NCI-H748 (cell line): ENCODE data around the gene ERMP1.
"Not testable (repeated sequence)": the region's sequence is repeated elsewhere in the genome, so short reads cannot be mapped to it uniquely, and the experiment has no call there.

Source experiments
- DNase-seq: peaks from one replicate; lab custom pipeline; 2025; ENCODE audit not compliant: unreplicated experiment; lab: John Stamatoyannopoulos, UW

The ERMP1 gene

GRCh38 chr9:5832538-5833529 is at the start of gene ERMP1:
Gene ERMP1 (minus strand): TSS chr9:5833117. CDS start chr9:5833027, 90 bp downstream.
- DNase-seq: peak; percentile 86

- not testable (repeated sequence) for DNase-seq
Measured at GRCh38 chr9:5882244-5883012, 49.5 kb upstream of the ERMP1 start.

GRCh38 chr9:5879419-5880181 is 46.7 kb upstream of the ERMP1 start:
- no peak for DNase-seq

GRCh38 chr9:5876711-5877110 is 43.8 kb upstream of the ERMP1 start:
- DNase-seq: no peak

- no peak for DNase-seq
Measured at GRCh38 chr9:5876026-5876425, 43.1 kb upstream of the ERMP1 start.

GRCh38 chr9:5874048-5874447 is 41.1 kb upstream of the ERMP1 start:
- DNase-seq: no peak

- no peak for DNase-seq
Measured at GRCh38 chr9:5873439-5873838, 40.5 kb upstream of the ERMP1 start.

- DNase-seq: no peak
Measured at GRCh38 chr9:5872511-5872910, 39.6 kb upstream of the ERMP1 start.

GRCh38 chr9:5871785-5872184 is 38.9 kb upstream of the ERMP1 start:
- DNase-seq: no peak

GRCh38 chr9:5870691-5871090 is 37.8 kb upstream of the ERMP1 start:
- peak; percentile 7 for DNase-seq

- no peak for DNase-seq
Measured at GRCh38 chr9:5870020-5870339, 37.1 kb upstream of the ERMP1 start.

GRCh38 chr9:5869315-5870019 is 36.5 kb upstream of the ERMP1 start:
- peak; percentile 25 for DNase-seq

- DNase-seq: no peak
Measured at GRCh38 chr9:5868235-5868634, 35.3 kb upstream of the ERMP1 start.

GRCh38 chr9:5866685-5867084 is 33.8 kb upstream of the ERMP1 start:
- DNase-seq: no peak

- DNase-seq: no peak
Measured at GRCh38 chr9:5866272-5866671, 33.4 kb upstream of the ERMP1 start.

GRCh38 chr9:5864446-5864845 is 31.5 kb upstream of the ERMP1 start:
- DNase-seq: no peak

GRCh38 chr9:5863092-5863746 is 30.3 kb upstream of the ERMP1 start:
- DNase-seq: no peak

- DNase-seq: no peak
Measured at GRCh38 chr9:5858833-5859232, 25.9 kb upstream of the ERMP1 start.

- no peak for DNase-seq
Measured at GRCh38 chr9:5857928-5858327, 25.0 kb upstream of the ERMP1 start.
